ENCODE data around the gene C9orf78.
A peak's percentile ranks its signal among the peaks of the same experiment; 100 is the strongest.

C9orf78 gene

GRCh38 chr9:129867136-129868022, 32.3 kb upstream of the C9orf78 start:
- peak; percentile 61 for DNase-seq

GRCh38 chr9:129866394-129867135, 31.5 kb upstream of the C9orf78 start:
- peak; percentile 58 for DNase-seq

GRCh38 chr9:129865668-129866320, 30.7 kb upstream of the C9orf78 start:
- no peak for DNase-seq

- DNase-seq, result no peak
Observed at GRCh38 chr9:129864991-129865647, 30.0 kb upstream of the C9orf78 start.

- DNase-seq, result peak; percentile 80
Observed at GRCh38 chr9:129863059-129863690, 28.1 kb upstream of the C9orf78 start.

- no peak for DNase-seq
Observed at GRCh38 chr9:129861447-129861827, 26.4 kb upstream of the C9orf78 start.

- peak; percentile 56 for DNase-seq
Observed at GRCh38 chr9:129860653-129861446, 25.8 kb upstream of the C9orf78 start.

- no peak for DNase-seq
Observed at GRCh38 chr9:129858167-129858962, 23.3 kb upstream of the C9orf78 start.

GRCh38 chr9:129857207-129857606, 22.1 kb upstream of the C9orf78 start:
- DNase-seq, result no peak

GRCh38 chr9:129854588-129855110, 19.6 kb upstream of the C9orf78 start:
- DNase-seq, result no peak

GRCh38 chr9:129853614-129854013, 18.5 kb upstream of the C9orf78 start:
- DNase-seq, result no peak

GRCh38 chr9:129852579-129852978, 17.5 kb upstream of the C9orf78 start:
- no peak for DNase-seq

GRCh38 chr9:129851821-129852220, 16.7 kb upstream of the C9orf78 start:
- DNase-seq, result no peak

GRCh38 chr9:129850821-129851550, 15.9 kb upstream of the C9orf78 start:
- no peak for DNase-seq

- DNase-seq, result no peak
Observed at GRCh38 chr9:129849901-129850300, 14.8 kb upstream of the C9orf78 start.

GRCh38 chr9:129848712-129849441, 13.8 kb upstream of the C9orf78 start:
- DNase-seq, result no peak

GRCh38 chr9:129845373-129845772, 10.3 kb upstream of the C9orf78 start:
- DNase-seq, result no peak

GRCh38 chr9:129841071-129841470, 6.0 kb upstream of the C9orf78 start:
- no peak for DNase-seq

GRCh38 chr9:129840034-129840433, 5.0 kb upstream of the C9orf78 start:
- no peak for DNase-seq
